GM12892 (cell line): ENCODE results near the gene CBX8.

Experiments used
- POLR2A ChIP-seq: IDR thresholded peaks from 2 replicates; pipeline ENCODE4 v1.6.1; 2011; ENCODE audit warnings: low read depth, low read length, control low read depth
- POLR2AphosphoS5 ChIP-seq: IDR thresholded peaks from 2 replicates; pipeline ENCODE4 v1.6.1; 2011; ENCODE audit warnings: low read depth, low read length, control low read depth
- TAF1 ChIP-seq: IDR thresholded peaks from 2 replicates; pipeline ENCODE4 v1.6.1; 2011; ENCODE audit warnings: low read depth, mild to moderate bottlenecking, control low read depth, low read length, borderline replicate concordance

- TF ChIP-seq POLR2A (no peak), TAF1 (no peak), POLR2AphosphoS5 (no peak)
Measured at GRCh38 chr17:79806863-79807720, 10.2 kb upstream of the CBX8 start.
